Left lung (tissue), 10 donors: ENCODE results near the gene SNED1. TPM values are rescaled to one million over a fixed set of nuclear protein-coding genes. Genes with fewer than 3 reads are reported as not detected.
A peak's percentile ranks its signal among the peaks of the same experiment; 100 is the strongest.

Experiments used
- ATAC-seq: fragments of 200-7000 bp; cut with Tn5 transposase; one replicate; pipeline ENCODE4 v1.9.1; 2020; ENCODE audit warnings: moderate library complexity
- DNase-seq, 4 donors: peaks; one replicate each; pipeline ENCODE4 v3.0.0-alpha.2; 2013 to 2020
- H3K27ac ChIP-seq, 2 donors: fragments of 200-600 bp; sonication (generic) in 1 of 2; one replicate each; pipeline versions ENCODE4 v1.5.0 to v1.8.0; 2020 to 2021
- H3K27me3 ChIP-seq, 2 donors: fragments of 200-600 bp; sonication (generic) in 1 of 2; one replicate each; pipeline versions ENCODE4 v1.5.0 to v1.8.0; 2020 to 2021
- H3K36me3 ChIP-seq, 2 donors: fragments of 200-600 bp; sonication (generic) in 1 of 2; one replicate each; pipeline versions ENCODE4 v1.5.0 to v1.8.0; 2020 to 2021
- H3K4me1 ChIP-seq, 2 donors: fragments of 200-600 bp; one replicate each; pipeline ENCODE4 v1.8.0; 2021
- H3K4me3 ChIP-seq, 2 donors: fragments of 200-600 bp; sonication (generic) in 1 of 2; one replicate each; pipeline versions ENCODE4 v1.5.0 to v1.8.0; 2020 to 2021; ENCODE audit warnings: mild to moderate bottlenecking in 1 of 2
- H3K9me3 ChIP-seq, 2 donors: fragments of 200-600 bp; sonication (generic) in 1 of 2; one replicate each; pipeline versions ENCODE4 v1.5.0 to v1.8.0; 2020 to 2021
- CTCF ChIP-seq, 2 donors: fragments of 200-600 bp; sonication (generic) in 1 of 2; IDR thresholded peaks; one replicate each; pipeline versions ENCODE4 v1.5.0 to v1.8.0; 2021; ENCODE audit warnings: antibody characterized with exemption in 2 of 2
- intact Hi-C, 2 donors: fragments of 100-400 bp; cut with DNase I; formaldehyde crosslinking; loops; one replicate each; pipeline versions ENCODE4 v1.11.2 to v1.14.2; 2022
- polyA plus RNA-seq, 6 donors: library from polyadenylated mRNA; unstranded; fragments of 120-200 nt; gene quantifications; one replicate each; pipeline ENCODE4 v1.2.1, GENCODE V29; 2013; ENCODE audit not compliant: insufficient read length in 6 of 6
- total RNA-seq, 2 donors: library from RNA; stranded (reverse); fragmentation: NEBNext Ultra II Directional; extraction: Animal tissue kit (Norgen Biotek cat#: 25700); gene quantifications; one replicate each; pipeline ENCODE4 v1.2.1, GENCODE V29; 2021
- donor health status: DM: no; HTN: yes; CAD: no.
- donor health status: DM: no; HTN: no; CAD: no.

Gene SNED1
- total and polyA plus RNA-seq, 8 donors: 36.4 to 81.0 (median 54.7) TPM

GRCh38 chr2:240988571-240989271, 9.7 kb upstream of the SNED1 start:
- DNase-seq (peak in 2 of 4 donors; percentile 30 to 65), ATAC-seq (no peak)
- peaks cover 0 to 5% of the 10 kb centered on the region in 2 donors for H3K27me3 ChIP-seq
- H3K27ac ChIP-seq: no peak overlapping the region
- TF ChIP-seq CTCF (IDR thresholded peaks at IDR 0.05): no peak
- no peaks in the 10 kb centered on the region for H3K36me3 ChIP-seq
- H3K4me3 ChIP-seq: no peak overlapping the region
- intact Hi-C loops: no loop called here
- H3K4me1 ChIP-seq: peaks cover 21 to 26% of the 10 kb centered on the region in 2 donors
- H3K9me3 ChIP-seq: no peaks in the 10 kb centered on the region

GRCh38 chr2:240989451-240990265, 8.8 kb upstream of the SNED1 start:
- Histone ChIP-seq H3K4me1 (peaks cover 21 to 26% of the 10 kb centered on the region in 2 donors), H3K9me3 (no peaks in the 10 kb centered on the region), H3K27me3 (no peaks in the 10 kb centered on the region), H3K27ac (no peak overlapping the region), H3K4me3 (no peak overlapping the region), H3K36me3 (no peaks in the 10 kb centered on the region)
- intact Hi-C loops: no loop called here
- peak in 2 of 4 donors; percentile 47 to 69 for DNase-seq
- peak in 1 of 2 donors; percentile 35 for TF ChIP-seq CTCF (IDR thresholded peaks at IDR 0.05)
- ATAC-seq: peak; percentile 6

DNA sequence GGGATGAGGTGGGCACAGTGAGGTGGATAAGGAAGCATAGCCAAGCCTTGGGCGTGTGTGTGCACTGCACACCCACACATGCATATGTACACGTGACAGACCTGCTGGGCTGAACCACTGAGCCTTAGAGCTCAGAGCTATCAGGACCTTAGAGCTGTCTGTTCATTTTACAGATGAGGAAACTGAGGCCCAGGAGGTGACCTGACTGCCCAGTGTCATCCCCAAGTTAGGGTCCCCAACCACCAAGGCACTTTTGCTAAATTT, 8.2 kb upstream of the SNED1 start:
- H3K4me1 ChIP-seq: peaks cover 21 to 26% of the 10 kb centered on the region in 2 donors
- TF ChIP-seq CTCF (IDR thresholded peaks at IDR 0.05): no peak
- H3K9me3 ChIP-seq: no peaks in the 10 kb centered on the region
- no peak for ATAC-seq
- H3K36me3 ChIP-seq: no peaks in the 10 kb centered on the region
- no peaks in the 10 kb centered on the region for H3K27me3 ChIP-seq
- H3K4me3 ChIP-seq: no peak overlapping the region
- intact Hi-C loops: no loop called here
- H3K27ac ChIP-seq: no peak overlapping the region
- no peak for DNase-seq

DNA sequence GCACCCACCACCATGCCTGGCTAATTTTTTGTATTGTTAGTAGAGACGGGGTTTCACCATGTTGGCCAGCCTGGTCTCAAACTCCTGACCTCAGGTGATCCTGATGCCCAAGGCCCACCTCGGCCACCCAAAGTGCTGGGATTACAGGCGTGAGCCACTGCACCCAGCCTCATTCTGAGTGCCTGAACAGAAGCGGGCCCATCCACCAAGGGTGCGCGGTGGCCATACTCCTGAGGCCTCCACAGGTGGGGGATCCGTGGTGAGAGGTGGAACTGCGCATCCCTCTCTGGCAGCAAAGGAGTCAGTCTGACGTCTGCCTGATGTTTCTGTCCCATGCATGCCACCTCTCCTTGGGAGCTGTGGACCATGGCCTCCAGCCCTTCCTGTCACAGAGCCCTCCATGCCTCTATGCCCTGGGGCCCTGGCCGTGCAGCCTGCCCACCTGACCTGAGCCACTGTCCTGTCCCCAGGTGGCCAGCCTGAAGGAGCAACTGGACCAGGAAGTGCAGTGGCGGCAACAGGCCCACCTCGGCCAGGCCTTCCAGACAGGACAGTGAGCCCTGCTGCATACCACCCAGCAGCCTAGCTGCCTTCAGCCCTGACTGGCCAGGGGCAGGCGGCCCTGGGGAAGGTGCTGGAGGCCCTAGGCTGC, 7.6 kb upstream of the SNED1 start:
- Histone ChIP-seq H3K4me3 (no peak overlapping the region), H3K9me3 (no peaks in the 10 kb centered on the region), H3K27ac (peak overlapping the region; percentile 70 to 77), H3K27me3 (no peaks in the 10 kb centered on the region), H3K36me3 (no peaks in the 10 kb centered on the region), H3K4me1 (peaks cover 21 to 27% of the 10 kb centered on the region in 2 donors)
- ATAC-seq (no peak), DNase-seq (peak in 2 of 4 donors; percentile 28 to 71)
- TF ChIP-seq CTCF (IDR thresholded peaks at IDR 0.05): no peak
- intact Hi-C loops: no loop called here
